ENCODE measurements around the gene AZU1.

GRCh38 chr19:867301-867793 lies 39.7 kb downstream of the AZU1 start:
- TF ChIP-seq, protein P1, sequence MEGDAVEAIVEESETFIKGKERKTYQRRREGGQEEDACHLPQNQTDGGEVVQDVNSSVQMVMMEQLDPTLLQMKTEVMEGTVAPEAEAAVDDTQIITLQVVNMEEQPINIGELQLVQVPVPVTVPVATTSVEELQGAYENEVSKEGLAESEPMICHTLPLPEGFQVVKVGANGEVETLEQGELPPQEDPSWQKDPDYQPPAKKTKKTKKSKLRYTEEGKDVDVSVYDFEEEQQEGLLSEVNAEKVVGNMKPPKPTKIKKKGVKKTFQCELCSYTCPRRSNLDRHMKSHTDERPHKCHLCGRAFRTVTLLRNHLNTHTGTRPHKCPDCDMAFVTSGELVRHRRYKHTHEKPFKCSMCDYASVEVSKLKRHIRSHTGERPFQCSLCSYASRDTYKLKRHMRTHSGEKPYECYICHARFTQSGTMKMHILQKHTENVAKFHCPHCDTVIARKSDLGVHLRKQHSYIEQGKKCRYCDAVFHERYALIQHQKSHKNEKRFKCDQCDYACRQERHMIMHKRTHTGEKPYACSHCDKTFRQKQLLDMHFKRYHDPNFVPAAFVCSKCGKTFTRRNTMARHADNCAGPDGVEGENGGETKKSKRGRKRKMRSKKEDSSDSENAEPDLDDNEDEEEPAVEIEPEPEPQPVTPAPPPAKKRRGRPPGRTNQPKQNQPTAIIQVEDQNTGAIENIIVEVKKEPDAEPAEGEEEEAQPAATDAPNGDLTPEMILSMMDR (conservative IDR thresholded peaks at IDR 0.05; ENCODE audit: low read length): no peak
- no peak for TF ChIP-seq EZH2phosphoT487 (IDR thresholded peaks at IDR 0.05; ENCODE audit: borderline replicate concordance)

Data from Loucy (cell line).